GM23248 (cell line): ENCODE data around the gene PAX1.

Experiments
- EZH2 ChIP-seq: fragments of 200-600 bp; sonication (generic); IDR thresholded peaks from 2 replicates; pipeline ENCODE4 v1.6.1; 2018; ENCODE audit warnings: antibody characterized with exemption, mild to moderate bottlenecking; ENCODE audit not compliant: insufficient read depth, poor library complexity, severe bottlenecking
- EZH2phosphoT487 ChIP-seq: fragments of 200-600 bp; sonication (generic); IDR thresholded peaks from 2 replicates; pipeline ENCODE4 v1.6.1; 2018; ENCODE audit warnings: antibody characterized with exemption, moderate library complexity, mild to moderate bottlenecking, low read depth; ENCODE audit not compliant: insufficient read depth

- TF ChIP-seq EZH2 = no peak
- TF ChIP-seq EZH2phosphoT487 = no peak
Measured at GRCh38 chr20:21661488-21662055, 43.9 kb upstream of the PAX1 start.
